ENCODE results near the gene MED27.

Gene MED27

GRCh38 chr9:131912069-131912468, 167.6 kb downstream of the MED27 start:
- no peaks in the 10 kb centered on the region for H3K27me3 ChIP-seq (ENCODE audit: insufficient read depth, low read length, poor library complexity)
- H3K4me1 ChIP-seq (ENCODE audit: insufficient read depth, low read length): no peaks in the 10 kb centered on the region
- H3K4me2 ChIP-seq (ENCODE audit: insufficient read depth, low read length): no peak overlapping the region
- peaks cover 5% of the 10 kb centered on the region; the same call in 1 of the 2 replicates for H4K20me1 ChIP-seq (ENCODE audit: insufficient read depth, low read length)
- no peaks in the 10 kb centered on the region for H3K79me2 ChIP-seq (ENCODE audit: insufficient read depth, low read length)
- no peak overlapping the region for H3K27ac ChIP-seq (ENCODE audit: low read length)
- H3K9ac ChIP-seq (ENCODE audit: low read depth, low read length): no peak overlapping the region
- no peak for ATAC-seq (ENCODE audit: insufficient read depth, low read depth)
- no peaks in the 10 kb centered on the region; the same call in 1 of the 2 replicates for H3K36me3 ChIP-seq (ENCODE audit: insufficient read depth, low read length)
- no peak for DNase-seq
- TF ChIP-seq EZH2 (IDR thresholded peaks at IDR 0.05; ENCODE audit: borderline replicate concordance, low read depth, low read length, severe bottlenecking): no peak
- no peak for TF ChIP-seq CTCF (IDR thresholded peaks at IDR 0.05; ENCODE audit: borderline replicate concordance, extremely low read depth, low read length, poor library complexity, severe bottlenecking)
- no peak overlapping the region for H3K4me3 ChIP-seq (ENCODE audit: low read depth in 1 of 2, low read length in 2 of 2)
- no peaks in the 10 kb centered on the region for H3K9me3 ChIP-seq (ENCODE audit: insufficient read depth, low read length, severe bottlenecking)
- no peak overlapping the region for H2AFZ ChIP-seq (ENCODE audit: low read depth, low read length)

GRCh38 chr9:131910572-131910971, 169.1 kb downstream of the MED27 start:
- peaks cover 5% of the 10 kb centered on the region; the same call in 1 of the 2 replicates for H4K20me1 ChIP-seq (ENCODE audit: insufficient read depth, low read length)
- H3K9ac ChIP-seq (ENCODE audit: low read depth, low read length): no peak overlapping the region
- TF ChIP-seq CTCF (IDR thresholded peaks at IDR 0.05; ENCODE audit: borderline replicate concordance, extremely low read depth, low read length, poor library complexity, severe bottlenecking) (no peak), EZH2 (IDR thresholded peaks at IDR 0.05; ENCODE audit: borderline replicate concordance, low read depth, low read length, severe bottlenecking) (no peak)
- H3K4me3 ChIP-seq (ENCODE audit: low read depth in 1 of 2, low read length in 2 of 2): no peak overlapping the region
- H3K9me3 ChIP-seq (ENCODE audit: insufficient read depth, low read length, severe bottlenecking): no peaks in the 10 kb centered on the region
- no peak overlapping the region for H3K27ac ChIP-seq (ENCODE audit: low read length)
- H3K4me1 ChIP-seq (ENCODE audit: insufficient read depth, low read length): no peaks in the 10 kb centered on the region
- DNase-seq: no peak
- no peak overlapping the region for H2AFZ ChIP-seq (ENCODE audit: low read depth, low read length)
- no peaks in the 10 kb centered on the region for H3K27me3 ChIP-seq (ENCODE audit: insufficient read depth, low read length, poor library complexity)
- H3K4me2 ChIP-seq (ENCODE audit: insufficient read depth, low read length): no peak overlapping the region
- no peak for ATAC-seq (ENCODE audit: insufficient read depth, low read depth)
- no peaks in the 10 kb centered on the region for H3K79me2 ChIP-seq (ENCODE audit: insufficient read depth, low read length)
- H3K36me3 ChIP-seq (ENCODE audit: insufficient read depth, low read length): no peaks in the 10 kb centered on the region; the same call in 1 of the 2 replicates

GRCh38 chr9:131905144-131905543, 174.5 kb downstream of the MED27 start:
- Histone ChIP-seq H3K9ac (ENCODE audit: low read depth, low read length) (no peak overlapping the region), H3K4me3 (ENCODE audit: low read depth in 1 of 2, low read length in 2 of 2) (no peak overlapping the region), H3K79me2 (ENCODE audit: insufficient read depth, low read length) (no peaks in the 10 kb centered on the region), H3K9me3 (ENCODE audit: insufficient read depth, low read length, severe bottlenecking) (no peaks in the 10 kb centered on the region), H2AFZ (ENCODE audit: low read depth, low read length) (no peak overlapping the region), H3K4me2 (ENCODE audit: insufficient read depth, low read length) (no peak overlapping the region), H3K27me3 (ENCODE audit: insufficient read depth, low read length, poor library complexity) (no peaks in the 10 kb centered on the region), H3K4me1 (ENCODE audit: insufficient read depth, low read length) (no peaks in the 10 kb centered on the region), H3K36me3 (ENCODE audit: insufficient read depth, low read length) (no peaks in the 10 kb centered on the region), H3K27ac (ENCODE audit: low read length) (no peak overlapping the region), H4K20me1 (ENCODE audit: insufficient read depth, low read length) (0 out of 2 replicates have a peak, but pooled peaks cover 3% of the 10 kb centered on the region)
- ATAC-seq (ENCODE audit: insufficient read depth, low read depth) (no peak), DNase-seq (no peak)
- TF ChIP-seq EZH2 (IDR thresholded peaks at IDR 0.05; ENCODE audit: borderline replicate concordance, low read depth, low read length, severe bottlenecking): no peak
- TF ChIP-seq CTCF (IDR thresholded peaks at IDR 0.05; ENCODE audit: borderline replicate concordance, extremely low read depth, low read length, poor library complexity, severe bottlenecking): no peak

Data from DND-41 (cell line).